HL-60/S4 treated with retinoic acid at 250 ng/mL for 4 days and 3 days (cell line): Measurements from ENCODE around the gene TSPEAR.

Experiments
- in situ Hi-C: fragments of 300-500 bp; cut with MboI; formaldehyde crosslinking; loops from 2 replicates; pipeline ENCODE4 v1.7.0; 2022; ENCODE audit warnings: low sequenced_read_pairs

Gene TSPEAR

GRCh38 chr21:44534688-44535087 lies 176.7 kb downstream of the TSPEAR start:
- in situ Hi-C loops, result loop anchor here (25.0 kb wide), 1 partner anchor 97 kb away; no protein-coding TSS in a partner anchor

- in situ Hi-C loops, result loop anchor here (25.0 kb wide), 1 partner anchor 97 kb away; no protein-coding TSS in a partner anchor
Observed at GRCh38 chr21:44533891-44534627, 177.3 kb downstream of the TSPEAR start.

- in situ Hi-C loops, result loop anchor here (25.0 kb wide), 1 partner anchor 96 kb away; no protein-coding TSS in a partner anchor
Observed at GRCh38 chr21:44533121-44533890, 178.1 kb downstream of the TSPEAR start.

GRCh38 chr21:44532712-44533111 lies 178.7 kb downstream of the TSPEAR start:
- in situ Hi-C loops, result loop anchor here (25.0 kb wide), 1 partner anchor 95 kb away; no protein-coding TSS in a partner anchor

GRCh38 chr21:44531606-44532564 lies 179.5 kb downstream of the TSPEAR start:
- in situ Hi-C loops, result loop anchor here (25.0 kb wide), 1 partner anchor 95 kb away; no protein-coding TSS in a partner anchor

- in situ Hi-C loops, result loop anchor here (25.0 kb wide), 1 partner anchor 94 kb away; no protein-coding TSS in a partner anchor
Observed at GRCh38 chr21:44530903-44531605, 180.3 kb downstream of the TSPEAR start.

GRCh38 chr21:44530221-44530902 lies 181.0 kb downstream of the TSPEAR start:
- in situ Hi-C loops, result loop anchor here (25.0 kb wide), 1 partner anchor 93 kb away; no protein-coding TSS in a partner anchor

- in situ Hi-C loops, result loop anchor here (25.0 kb wide), 1 partner anchor 92 kb away; no protein-coding TSS in a partner anchor
Observed at GRCh38 chr21:44529503-44530125, 181.8 kb downstream of the TSPEAR start.

- in situ Hi-C loops, result loop anchor here (25.0 kb wide), 1 partner anchor 92 kb away; no protein-coding TSS in a partner anchor
Observed at GRCh38 chr21:44529011-44529421, 182.4 kb downstream of the TSPEAR start.

GRCh38 chr21:44528634-44528995 lies 182.8 kb downstream of the TSPEAR start:
- in situ Hi-C loops, result loop anchor here (25.0 kb wide), 1 partner anchor 91 kb away; no protein-coding TSS in a partner anchor

- in situ Hi-C loops, result loop anchor here (25.0 kb wide), 1 partner anchor 91 kb away; no protein-coding TSS in a partner anchor
Observed at GRCh38 chr21:44527983-44528633, 183.3 kb downstream of the TSPEAR start.

GRCh38 chr21:44527156-44527982 lies 184.0 kb downstream of the TSPEAR start:
- in situ Hi-C loops, result loop anchor here (25.0 kb wide), 1 partner anchor 90 kb away; no protein-coding TSS in a partner anchor

- in situ Hi-C loops, result loop anchor here (25.0 kb wide), 1 partner anchor 89 kb away; no protein-coding TSS in a partner anchor
Observed at GRCh38 chr21:44526096-44526997, 185.0 kb downstream of the TSPEAR start.

- in situ Hi-C loops, result loop anchor here (25.0 kb wide), 1 partner anchor 88 kb away; no protein-coding TSS in a partner anchor
Observed at GRCh38 chr21:44525391-44526095, 185.8 kb downstream of the TSPEAR start.
